ENCODE measurements around the gene RAB41.
"Not testable (repeated sequence)": the region's sequence is repeated elsewhere in the genome, so short reads cannot be mapped to it uniquely, and the experiment has no call there.

RAB41 gene

GRCh38 chrX:70289168-70289792, 7.3 kb downstream of the RAB41 start:
- Histone ChIP-seq H3K9me3 (ENCODE audit: control insufficient read depth in 2 of 2, low read length in 2 of 2) (no peaks in the 10 kb centered on the region), H3K9ac (ENCODE audit: low read depth in 1 of 2, low read length in 2 of 2) (peak overlapping the region; percentile 70 to 76), H3K4me3 (ENCODE audit: low read length in 2 of 2) (peak overlapping the region; percentile 76 to 83), H3K27ac (ENCODE audit: low read depth in 2 of 2, low read length in 2 of 2) (peak overlapping the region; percentile 57 to 60), H3K36me3 (ENCODE audit: control insufficient read depth in 2 of 2, insufficient read depth in 2 of 2, low read length in 2 of 2) (peaks cover 0 to 7% of the 10 kb centered on the region in 2 donors), H3K4me1 (ENCODE audit: control insufficient read depth in 2 of 2, insufficient read depth in 2 of 2, low read length in 2 of 2) (peaks cover 0 to 6% of the 10 kb centered on the region in 2 donors), H3K27me3 (ENCODE audit: control insufficient read depth in 2 of 2, insufficient read depth in 2 of 2, low read length in 2 of 2) (no peaks in the 10 kb centered on the region)

GRCh38 chrX:70289793-70290770, 8.1 kb downstream of the RAB41 start, which contains the start of the genes KIF4A and PDZD11:
TSS of gene KIF4A (plus strand) at chrX:70290104. CDS start at chrX:70290459, 355 bp downstream.
TSS of gene PDZD11 (minus strand) at chrX:70289927. CDS start at chrX:70289341, 586 bp downstream.
- H3K9ac ChIP-seq (ENCODE audit: low read depth in 1 of 2, low read length in 2 of 2): peak within 1 kb of the TSS; percentile 70 to 76
- H3K9me3 ChIP-seq (ENCODE audit: control insufficient read depth in 2 of 2, low read length in 2 of 2): no peaks in the 10 kb centered on the region
- peak within 1 kb of the TSS; percentile 57 to 60 for H3K27ac ChIP-seq (ENCODE audit: low read depth in 2 of 2, low read length in 2 of 2)
- H3K4me3 ChIP-seq (ENCODE audit: low read length in 2 of 2): peak within 1 kb of the TSS; percentile 76 to 83
- H3K27me3 ChIP-seq (ENCODE audit: control insufficient read depth in 2 of 2, insufficient read depth in 2 of 2, low read length in 2 of 2): no peaks in the 10 kb centered on the region
- H3K36me3 ChIP-seq (ENCODE audit: control insufficient read depth in 2 of 2, insufficient read depth in 2 of 2, low read length in 2 of 2): peaks cover 0 to 7% of the 10 kb centered on the region in 2 donors
- peaks cover 0 to 6% of the 10 kb centered on the region in 2 donors for H3K4me1 ChIP-seq (ENCODE audit: control insufficient read depth in 2 of 2, insufficient read depth in 2 of 2, low read length in 2 of 2)

GRCh38 chrX:70292788-70293187, 10.8 kb downstream of the RAB41 start:
- Histone ChIP-seq H3K9ac (ENCODE audit: low read depth in 1 of 2, low read length in 2 of 2) (no peak overlapping the region), H3K36me3 (ENCODE audit: control insufficient read depth in 2 of 2, insufficient read depth in 2 of 2, low read length in 2 of 2) (no peaks in the 10 kb centered on the region), H3K4me1 (ENCODE audit: control insufficient read depth in 2 of 2, insufficient read depth in 2 of 2, low read length in 2 of 2) (peaks cover 0 to 6% of the 10 kb centered on the region in 2 donors), H3K9me3 (ENCODE audit: control insufficient read depth in 2 of 2, low read length in 2 of 2) (no peaks in the 10 kb centered on the region), H3K27ac (ENCODE audit: low read depth in 2 of 2, low read length in 2 of 2) (no peak overlapping the region), H3K27me3 (ENCODE audit: control insufficient read depth in 2 of 2, insufficient read depth in 2 of 2, low read length in 2 of 2) (no peaks in the 10 kb centered on the region), H3K4me3 (ENCODE audit: low read length in 2 of 2) (no peak overlapping the region)

GRCh38 chrX:70293621-70294020, 11.6 kb downstream of the RAB41 start:
- H3K4me1 ChIP-seq (ENCODE audit: control insufficient read depth in 2 of 2, insufficient read depth in 2 of 2, low read length in 2 of 2): peaks cover 0 to 6% of the 10 kb centered on the region in 2 donors
- H3K4me3 ChIP-seq (ENCODE audit: low read length in 2 of 2): no peak overlapping the region
- no peak overlapping the region for H3K27ac ChIP-seq (ENCODE audit: low read depth in 2 of 2, low read length in 2 of 2)
- no peaks in the 10 kb centered on the region for H3K36me3 ChIP-seq (ENCODE audit: control insufficient read depth in 2 of 2, insufficient read depth in 2 of 2, low read length in 2 of 2)
- no peak overlapping the region for H3K9ac ChIP-seq (ENCODE audit: low read depth in 1 of 2, low read length in 2 of 2)
- H3K27me3 ChIP-seq (ENCODE audit: control insufficient read depth in 2 of 2, insufficient read depth in 2 of 2, low read length in 2 of 2): no peaks in the 10 kb centered on the region
- no peaks in the 10 kb centered on the region for H3K9me3 ChIP-seq (ENCODE audit: control insufficient read depth in 2 of 2, low read length in 2 of 2)

GRCh38 chrX:70301716-70302115, 19.7 kb downstream of the RAB41 start:
- H3K4me1 ChIP-seq (ENCODE audit: control insufficient read depth in 2 of 2, insufficient read depth in 2 of 2, low read length in 2 of 2): no peaks in the 10 kb centered on the region
- H3K9me3 ChIP-seq (ENCODE audit: control insufficient read depth in 2 of 2, low read length in 2 of 2): no peaks in the 10 kb centered on the region
- no peak overlapping the region for H3K9ac ChIP-seq (ENCODE audit: low read depth in 1 of 2, low read length in 2 of 2)
- no peak overlapping the region for H3K27ac ChIP-seq (ENCODE audit: low read depth in 2 of 2, low read length in 2 of 2)
- H3K36me3 ChIP-seq (ENCODE audit: control insufficient read depth in 2 of 2, insufficient read depth in 2 of 2, low read length in 2 of 2): no peaks in the 10 kb centered on the region
- no peak overlapping the region for H3K4me3 ChIP-seq (ENCODE audit: low read length in 2 of 2)
- no peaks in the 10 kb centered on the region for H3K27me3 ChIP-seq (ENCODE audit: control insufficient read depth in 2 of 2, insufficient read depth in 2 of 2, low read length in 2 of 2)

GRCh38 chrX:70313503-70313902, 31.5 kb downstream of the RAB41 start:
- Histone ChIP-seq H3K4me1 (ENCODE audit: control insufficient read depth in 2 of 2, insufficient read depth in 2 of 2, low read length in 2 of 2) (no peaks in the 10 kb centered on the region), H3K27me3 (ENCODE audit: control insufficient read depth in 2 of 2, insufficient read depth in 2 of 2, low read length in 2 of 2) (no peaks in the 10 kb centered on the region), H3K36me3 (ENCODE audit: control insufficient read depth in 2 of 2, insufficient read depth in 2 of 2, low read length in 2 of 2) (no peaks in the 10 kb centered on the region), H3K27ac (ENCODE audit: low read depth in 2 of 2, low read length in 2 of 2) (no peak overlapping the region), H3K9ac (ENCODE audit: low read depth in 1 of 2, low read length in 2 of 2) (no peak overlapping the region), H3K9me3 (ENCODE audit: control insufficient read depth in 2 of 2, low read length in 2 of 2) (no peaks in the 10 kb centered on the region), H3K4me3 (ENCODE audit: low read length in 2 of 2) (no peak overlapping the region)

- Histone ChIP-seq H3K9me3 (ENCODE audit: control insufficient read depth in 2 of 2, low read length in 2 of 2) (no peaks in the 10 kb centered on the region), H3K27ac (ENCODE audit: low read depth in 2 of 2, low read length in 2 of 2) (no peak overlapping the region), H3K4me3 (ENCODE audit: low read length in 2 of 2) (no peak overlapping the region), H3K4me1 (ENCODE audit: control insufficient read depth in 2 of 2, insufficient read depth in 2 of 2, low read length in 2 of 2) (no peaks in the 10 kb centered on the region), H3K36me3 (ENCODE audit: control insufficient read depth in 2 of 2, insufficient read depth in 2 of 2, low read length in 2 of 2) (no peaks in the 10 kb centered on the region), H3K27me3 (ENCODE audit: control insufficient read depth in 2 of 2, insufficient read depth in 2 of 2, low read length in 2 of 2) (peaks cover 0 to 2% of the 10 kb centered on the region in 2 donors), H3K9ac (ENCODE audit: low read depth in 1 of 2, low read length in 2 of 2) (no peak overlapping the region)
Measured at GRCh38 chrX:70322784-70323183, 40.8 kb downstream of the RAB41 start.

GRCh38 chrX:70323628-70324027, 41.7 kb downstream of the RAB41 start:
- H3K9me3 ChIP-seq (ENCODE audit: control insufficient read depth in 2 of 2, low read length in 2 of 2); H3K4me1 ChIP-seq (ENCODE audit: control insufficient read depth in 2 of 2, insufficient read depth in 2 of 2, low read length in 2 of 2); H3K27ac ChIP-seq (ENCODE audit: low read depth in 2 of 2, low read length in 2 of 2); H3K27me3 ChIP-seq (ENCODE audit: control insufficient read depth in 2 of 2, insufficient read depth in 2 of 2, low read length in 2 of 2); H3K4me3 ChIP-seq (ENCODE audit: low read length in 2 of 2); H3K9ac ChIP-seq (ENCODE audit: low read depth in 1 of 2, low read length in 2 of 2); H3K36me3 ChIP-seq (ENCODE audit: control insufficient read depth in 2 of 2, insufficient read depth in 2 of 2, low read length in 2 of 2): not testable (repeated sequence)

- Histone ChIP-seq H3K9me3 (ENCODE audit: control insufficient read depth in 2 of 2, low read length in 2 of 2) (no peaks in the 10 kb centered on the region), H3K4me1 (ENCODE audit: control insufficient read depth in 2 of 2, insufficient read depth in 2 of 2, low read length in 2 of 2) (no peaks in the 10 kb centered on the region), H3K4me3 (ENCODE audit: low read length in 2 of 2) (no peak overlapping the region), H3K36me3 (ENCODE audit: control insufficient read depth in 2 of 2, insufficient read depth in 2 of 2, low read length in 2 of 2) (no peaks in the 10 kb centered on the region), H3K27me3 (ENCODE audit: control insufficient read depth in 2 of 2, insufficient read depth in 2 of 2, low read length in 2 of 2) (peaks cover 2 to 4% of the 10 kb centered on the region in 2 donors), H3K9ac (ENCODE audit: low read depth in 1 of 2, low read length in 2 of 2) (no peak overlapping the region), H3K27ac (ENCODE audit: low read depth in 2 of 2, low read length in 2 of 2) (no peak overlapping the region)
Measured at GRCh38 chrX:70324326-70324725, 42.4 kb downstream of the RAB41 start.

- Histone ChIP-seq H3K36me3 (ENCODE audit: control insufficient read depth in 2 of 2, insufficient read depth in 2 of 2, low read length in 2 of 2) (no peaks in the 10 kb centered on the region), H3K4me3 (ENCODE audit: low read length in 2 of 2) (no peak overlapping the region), H3K27me3 (ENCODE audit: control insufficient read depth in 2 of 2, insufficient read depth in 2 of 2, low read length in 2 of 2) (peaks cover under 1 to 4% of the 10 kb centered on the region in 2 donors), H3K27ac (ENCODE audit: low read depth in 2 of 2, low read length in 2 of 2) (no peak overlapping the region), H3K9ac (ENCODE audit: low read depth in 1 of 2, low read length in 2 of 2) (no peak overlapping the region), H3K4me1 (ENCODE audit: control insufficient read depth in 2 of 2, insufficient read depth in 2 of 2, low read length in 2 of 2) (no peaks in the 10 kb centered on the region), H3K9me3 (ENCODE audit: control insufficient read depth in 2 of 2, low read length in 2 of 2) (no peaks in the 10 kb centered on the region)
Measured at GRCh38 chrX:70331161-70331560, 49.2 kb downstream of the RAB41 start.
